Brain microvascular endothelial cell (primary cell): ENCODE measurements around the gene KCNQ1.

Experiments
- DNase-seq: peaks from one replicate; pipeline ENCODE4 v3.0.0-alpha.2; 2020
- H3K27ac ChIP-seq: fragments of 250-450 bp; sonication (Bioruptor Pico); 2 replicates; pipeline ENCODE4 v1.5.1; 2020; ENCODE audit warnings: mild to moderate bottlenecking, moderate library complexity
- H3K27me3 ChIP-seq: fragments of 250-450 bp; sonication (Bioruptor Pico); replicated peaks from 2 replicates; pipeline ENCODE4 v1.5.1; 2020; ENCODE audit warnings: mild to moderate bottlenecking
- H3K36me3 ChIP-seq: fragments of 250-450 bp; sonication (Bioruptor Pico); replicated peaks from 2 replicates; pipeline ENCODE4 v1.5.1; 2020; ENCODE audit warnings: mild to moderate bottlenecking
- H3K4me3 ChIP-seq: 2 replicates; pipeline ENCODE4 v1.5.1; 2011; ENCODE audit warnings: low read depth, mild to moderate bottlenecking, control low read depth, low read length, moderate library complexity
- in situ Hi-C: cut with HindIII; loops from 2 replicates; pipeline ENCODE4 v1.10.0; 2017; ENCODE audit warnings: low sequenced_read_pairs, low pct_ligation_motif_present
- TF ChIP-seq, protein P1 (sequence below): IDR thresholded peaks from 2 replicates; pipeline ENCODE4 v1.5.1; 2011; ENCODE audit warnings: low read depth, mild to moderate bottlenecking, moderate library complexity, low read length, control low read depth, inconsistent platforms; ENCODE audit errors: missing control alignments

KCNQ1 gene

DNA sequence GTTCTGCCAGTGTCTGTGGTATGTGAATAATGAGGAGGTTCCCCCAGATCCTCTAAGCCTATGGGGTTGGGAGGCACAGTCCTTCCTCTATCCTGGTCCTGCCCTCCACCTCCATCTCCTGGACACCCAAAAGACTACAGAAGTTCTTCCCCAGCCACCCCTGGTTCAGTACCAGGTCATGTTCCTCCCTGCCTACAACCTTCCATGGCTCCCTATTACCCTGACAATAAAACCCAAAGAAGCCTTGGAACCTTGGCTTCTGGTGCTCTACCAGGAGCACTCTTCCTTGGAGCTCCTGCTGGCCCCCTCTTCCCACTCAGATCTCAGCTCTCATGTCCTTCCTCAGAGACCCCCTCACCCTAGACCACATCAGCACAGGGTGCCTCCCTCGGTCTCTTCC lies 13.4 kb upstream of the KCNQ1 start:
- no peak overlapping the region for H3K27ac ChIP-seq
- no peaks in the 10 kb centered on the region for H3K36me3 ChIP-seq
- no peak for DNase-seq
- no peaks in the 10 kb centered on the region for H3K27me3 ChIP-seq
- TF ChIP-seq, protein P1, sequence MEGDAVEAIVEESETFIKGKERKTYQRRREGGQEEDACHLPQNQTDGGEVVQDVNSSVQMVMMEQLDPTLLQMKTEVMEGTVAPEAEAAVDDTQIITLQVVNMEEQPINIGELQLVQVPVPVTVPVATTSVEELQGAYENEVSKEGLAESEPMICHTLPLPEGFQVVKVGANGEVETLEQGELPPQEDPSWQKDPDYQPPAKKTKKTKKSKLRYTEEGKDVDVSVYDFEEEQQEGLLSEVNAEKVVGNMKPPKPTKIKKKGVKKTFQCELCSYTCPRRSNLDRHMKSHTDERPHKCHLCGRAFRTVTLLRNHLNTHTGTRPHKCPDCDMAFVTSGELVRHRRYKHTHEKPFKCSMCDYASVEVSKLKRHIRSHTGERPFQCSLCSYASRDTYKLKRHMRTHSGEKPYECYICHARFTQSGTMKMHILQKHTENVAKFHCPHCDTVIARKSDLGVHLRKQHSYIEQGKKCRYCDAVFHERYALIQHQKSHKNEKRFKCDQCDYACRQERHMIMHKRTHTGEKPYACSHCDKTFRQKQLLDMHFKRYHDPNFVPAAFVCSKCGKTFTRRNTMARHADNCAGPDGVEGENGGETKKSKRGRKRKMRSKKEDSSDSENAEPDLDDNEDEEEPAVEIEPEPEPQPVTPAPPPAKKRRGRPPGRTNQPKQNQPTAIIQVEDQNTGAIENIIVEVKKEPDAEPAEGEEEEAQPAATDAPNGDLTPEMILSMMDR = no peak
- H3K4me3 ChIP-seq = no peak overlapping the region
- in situ Hi-C loops = no loop called here

GRCh38 chr11:2432171-2432621 lies 12.6 kb upstream of the KCNQ1 start:
- H3K36me3 ChIP-seq = no peaks in the 10 kb centered on the region
- TF ChIP-seq, protein P1 = no peak
- H3K27ac ChIP-seq = no peak overlapping the region
- no peak for DNase-seq
- in situ Hi-C loops = no loop called here
- H3K4me3 ChIP-seq = no peak overlapping the region
- no peaks in the 10 kb centered on the region for H3K27me3 ChIP-seq

DNA sequence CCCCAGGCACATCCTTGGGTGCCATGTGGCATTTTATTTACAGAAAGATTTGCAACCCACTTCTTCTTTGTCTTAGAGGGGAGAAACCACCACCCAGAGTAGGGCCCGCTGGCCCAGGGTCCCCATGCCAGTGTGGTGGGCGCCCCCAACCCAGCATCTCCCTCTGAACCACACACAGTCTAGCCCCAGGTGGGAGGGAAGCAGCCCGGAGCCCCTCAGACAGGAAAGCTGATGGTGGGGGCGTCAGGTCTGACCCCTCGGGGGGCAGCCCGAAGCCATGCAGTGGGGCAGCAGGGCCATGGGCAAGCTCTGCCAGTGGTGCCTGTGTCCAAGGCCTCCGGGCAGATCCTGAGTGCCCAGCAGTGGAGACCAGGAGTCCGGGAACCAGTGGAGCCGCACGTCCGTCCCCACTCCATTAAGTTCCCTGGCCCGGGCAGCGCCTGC lies 12.2 kb upstream of the KCNQ1 start:
- H3K4me3 ChIP-seq = no peak overlapping the region
- in situ Hi-C loops = no loop called here
- no peak for DNase-seq
- no peak overlapping the region for H3K27ac ChIP-seq
- no peaks in the 10 kb centered on the region for H3K36me3 ChIP-seq
- H3K27me3 ChIP-seq = no peaks in the 10 kb centered on the region
- TF ChIP-seq, protein P1 = no peak

DNA sequence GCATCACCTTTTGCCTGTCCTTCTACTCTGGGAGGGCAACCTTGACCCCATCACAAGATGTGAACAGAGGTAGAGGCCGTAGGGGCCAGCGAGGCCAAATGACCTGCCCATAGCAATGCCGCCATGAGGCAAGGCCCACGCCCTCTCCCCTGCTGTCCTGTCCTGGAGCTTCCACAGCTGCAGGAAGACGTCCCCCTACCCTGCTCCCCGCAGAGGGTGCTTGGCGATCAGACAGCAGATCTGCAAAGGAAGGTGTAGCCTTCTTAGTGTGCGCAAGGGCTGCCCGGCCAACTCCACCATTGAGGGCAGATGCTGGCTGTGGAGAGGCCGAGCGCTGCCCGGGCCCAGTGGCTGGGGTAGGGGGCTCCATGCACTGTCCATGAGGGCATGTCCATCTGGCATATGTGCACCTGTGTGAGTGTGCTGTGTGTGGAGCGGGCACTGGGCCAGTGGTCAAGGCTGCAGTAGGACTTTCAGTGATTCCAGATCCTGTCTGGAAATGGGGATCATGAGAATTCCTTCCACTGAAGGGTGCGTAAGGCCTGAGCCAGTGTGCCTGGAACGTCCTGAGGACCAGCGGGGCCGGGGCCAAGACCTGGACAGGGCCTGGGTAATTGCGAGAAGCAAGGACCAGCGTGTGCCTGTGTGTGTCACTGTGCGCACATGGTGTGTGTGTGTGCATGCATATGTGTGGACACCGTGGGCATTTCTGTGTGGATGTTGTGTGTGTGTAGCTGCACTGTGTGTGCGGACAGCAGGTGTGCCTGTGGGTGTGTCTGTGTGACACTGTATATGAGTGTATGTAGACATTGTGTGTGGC lies 11.5 kb upstream of the KCNQ1 start:
- TF ChIP-seq, protein P1 = no peak

DNA sequence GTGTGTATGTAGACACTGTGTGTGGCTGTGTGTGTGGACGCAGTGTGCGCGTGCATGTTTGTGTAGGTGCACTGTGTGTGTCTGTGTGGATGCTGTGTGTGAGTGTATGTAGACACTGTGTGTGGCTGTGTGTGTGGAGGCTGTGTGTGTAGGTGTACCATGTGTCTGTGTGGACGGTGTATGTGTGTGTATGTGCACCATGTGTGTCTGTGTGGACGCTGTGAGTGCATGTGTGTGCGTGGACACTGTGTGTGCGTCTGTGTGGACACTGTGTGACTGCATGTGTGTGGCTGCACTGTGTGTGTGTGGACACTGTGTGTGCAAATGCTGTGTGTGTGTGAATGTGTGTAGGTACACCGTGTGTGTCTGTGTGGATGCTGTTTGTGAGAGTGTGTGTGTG lies 10.8 kb upstream of the KCNQ1 start:
- H3K4me3 ChIP-seq = no peak overlapping the region
- H3K27me3 ChIP-seq = peaks cover 2% of the 10 kb centered on the region
- in situ Hi-C loops = no loop called here
- H3K36me3 ChIP-seq = no peaks in the 10 kb centered on the region
- H3K27ac ChIP-seq = no peak overlapping the region
- DNase-seq = no peak
- TF ChIP-seq, protein P1 = no peak

More for the DNA sequence above, 11.5 kb upstream of the KCNQ1 start:
- Histone ChIP-seq H3K36me3 (no peaks in the 10 kb centered on the region), H3K4me3 (no peak overlapping the region), H3K27ac (no peak overlapping the region), H3K27me3 (no peaks in the 10 kb centered on the region)
- in situ Hi-C loops = no loop called here
- no peak for DNase-seq
